MM.1S (cell line): ENCODE measurements around the gene RASSF4.
A peak's percentile ranks its signal among the peaks of the same experiment; 100 is the strongest.

Experiments used
- DNase-seq: peaks from one replicate; pipeline ENCODE4 v3.0.0-alpha.2; 2015
- H2AFZ ChIP-seq: fragments of 300-600 bp; sonication (generic); 2 replicates; pipeline ENCODE4 v1.6.0; 2016; ENCODE audit warnings: antibody characterized with exemption, low read length
- H3F3A ChIP-seq: fragments of 300-600 bp; sonication (generic); 2 replicates; pipeline ENCODE4 v1.6.1; 2016; ENCODE audit warnings: mild to moderate bottlenecking, antibody characterized with exemption, low read length, moderate library complexity, mixed read lengths; ENCODE audit not compliant: insufficient read depth
- H3K27ac ChIP-seq: fragments of 300-600 bp; sonication (generic); 2 replicates; pipeline ENCODE4 v1.5.1; 2016; ENCODE audit warnings: mild to moderate bottlenecking, low read length
- H3K27me3 ChIP-seq: fragments of 300-600 bp; sonication (generic); replicated peaks from 2 replicates; pipeline ENCODE4 v1.6.0; 2016; ENCODE audit warnings: low read length; ENCODE audit not compliant: insufficient read depth
- H3K36me3 ChIP-seq: fragments of 300-600 bp; sonication (generic); replicated peaks from 2 replicates; pipeline ENCODE4 v1.6.1; 2016; ENCODE audit warnings: mild to moderate bottlenecking, low read length, mixed read lengths; ENCODE audit not compliant: insufficient read depth
- H3K4me1 ChIP-seq: fragments of 300-600 bp; sonication (generic); 2 replicates; pipeline ENCODE4 v1.6.1; 2016; ENCODE audit warnings: low read length, mixed read lengths
- H3K4me2 ChIP-seq: fragments of 300-600 bp; sonication (generic); 2 replicates; pipeline ENCODE4 v1.6.0; 2016; ENCODE audit warnings: low read depth, low read length
- H3K4me3 ChIP-seq: fragments of 300-600 bp; sonication (generic); 2 replicates; pipeline ENCODE4 v1.5.1; 2016; ENCODE audit warnings: low read length, mixed read lengths
- H3K79me2 ChIP-seq: fragments of 300-600 bp; sonication (generic); 2 replicates; pipeline ENCODE4 v1.6.1; 2016; ENCODE audit warnings: mixed run types, low read length, mixed read lengths
- H3K9ac ChIP-seq: fragments of 300-600 bp; sonication (generic); 2 replicates; pipeline ENCODE4 v1.6.1; 2016; ENCODE audit warnings: low read length, mixed read lengths
- H3K9me2 ChIP-seq: fragments of 300-600 bp; sonication (generic); replicated peaks from 2 replicates; pipeline ENCODE4 v1.6.1; 2016; ENCODE audit warnings: mild to moderate bottlenecking, low read length, mixed read lengths; ENCODE audit not compliant: insufficient read depth
- H3K9me3 ChIP-seq: fragments of 300-600 bp; sonication (generic); replicated peaks from 2 replicates; pipeline ENCODE4 v1.6.1; 2016; ENCODE audit warnings: mild to moderate bottlenecking, low read length, mixed read lengths; ENCODE audit not compliant: insufficient read depth
- H4K20me1 ChIP-seq: fragments of 300-600 bp; sonication (generic); 2 replicates; pipeline ENCODE4 v1.6.1; 2016; ENCODE audit warnings: mild to moderate bottlenecking, low read length, moderate library complexity, mixed read lengths; ENCODE audit not compliant: insufficient read depth
- EZH2 ChIP-seq: fragments of 300-600 bp; sonication (generic); optimal IDR thresholded peaks from 2 replicates; pipeline ENCODE3; 2017; ENCODE audit warnings: low read depth, mild to moderate bottlenecking, antibody characterized with exemption, low read length, mixed read lengths
- EZH2phosphoT487 ChIP-seq: fragments of 300-600 bp; sonication (generic); IDR thresholded peaks from 2 replicates; pipeline ENCODE4 v1.6.1; 2018; ENCODE audit warnings: antibody characterized with exemption, low read length
- TF ChIP-seq, protein P1 (sequence below): fragments of 300-600 bp; sonication (generic); IDR thresholded peaks from 2 replicates; pipeline ENCODE4 v1.5.1; 2016; ENCODE audit warnings: antibody characterized with exemption, low read length, mixed read lengths

Gene RASSF4

DNA sequence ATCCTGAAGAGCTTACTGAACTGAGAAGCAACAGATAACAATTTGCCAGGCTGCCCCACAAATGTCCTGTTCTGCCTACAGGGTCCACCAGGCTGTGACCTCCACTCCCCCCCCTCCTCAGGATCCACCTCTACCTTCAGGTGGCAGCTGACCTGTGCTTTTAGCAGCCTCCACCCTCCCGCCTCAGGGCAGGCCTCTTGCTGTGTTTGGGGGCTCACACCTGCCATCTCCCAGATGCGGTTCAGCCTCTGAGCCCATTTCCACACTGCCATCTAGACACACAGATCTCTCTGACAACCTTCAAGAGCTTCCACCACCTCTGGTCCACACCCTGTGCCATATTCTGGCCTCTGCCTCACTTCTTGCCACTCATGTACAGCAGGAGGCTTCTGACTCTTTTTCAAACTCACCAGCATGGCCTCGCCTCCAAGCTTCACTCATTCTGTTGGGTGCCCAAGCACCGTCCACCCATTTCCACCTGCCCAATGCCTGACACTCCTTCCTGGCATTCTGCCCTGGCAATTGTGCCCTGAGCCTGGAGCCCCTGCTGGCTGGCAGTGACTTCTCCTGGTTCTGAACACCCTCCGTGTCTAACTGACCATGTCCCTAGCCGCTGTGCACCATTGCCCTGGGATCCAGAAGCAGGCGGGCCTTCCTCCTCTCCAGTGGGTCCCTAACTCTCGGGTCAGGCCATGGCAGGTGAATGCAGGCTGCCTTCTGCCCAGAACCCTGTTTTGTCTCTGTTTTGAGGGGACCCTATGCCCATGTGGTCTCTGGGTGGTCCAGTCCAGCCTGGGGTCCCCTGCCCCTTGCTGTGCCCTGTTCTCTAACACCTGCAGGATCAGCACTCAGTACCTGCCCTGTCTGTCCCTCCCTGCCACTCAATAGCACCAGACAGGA is 30.0 kb upstream of the RASSF4 start:
- H3F3A ChIP-seq = no peaks in the 10 kb centered on the region
- TF ChIP-seq EZH2 (no peak), EZH2phosphoT487 (no peak)
- TF ChIP-seq, protein P1, sequence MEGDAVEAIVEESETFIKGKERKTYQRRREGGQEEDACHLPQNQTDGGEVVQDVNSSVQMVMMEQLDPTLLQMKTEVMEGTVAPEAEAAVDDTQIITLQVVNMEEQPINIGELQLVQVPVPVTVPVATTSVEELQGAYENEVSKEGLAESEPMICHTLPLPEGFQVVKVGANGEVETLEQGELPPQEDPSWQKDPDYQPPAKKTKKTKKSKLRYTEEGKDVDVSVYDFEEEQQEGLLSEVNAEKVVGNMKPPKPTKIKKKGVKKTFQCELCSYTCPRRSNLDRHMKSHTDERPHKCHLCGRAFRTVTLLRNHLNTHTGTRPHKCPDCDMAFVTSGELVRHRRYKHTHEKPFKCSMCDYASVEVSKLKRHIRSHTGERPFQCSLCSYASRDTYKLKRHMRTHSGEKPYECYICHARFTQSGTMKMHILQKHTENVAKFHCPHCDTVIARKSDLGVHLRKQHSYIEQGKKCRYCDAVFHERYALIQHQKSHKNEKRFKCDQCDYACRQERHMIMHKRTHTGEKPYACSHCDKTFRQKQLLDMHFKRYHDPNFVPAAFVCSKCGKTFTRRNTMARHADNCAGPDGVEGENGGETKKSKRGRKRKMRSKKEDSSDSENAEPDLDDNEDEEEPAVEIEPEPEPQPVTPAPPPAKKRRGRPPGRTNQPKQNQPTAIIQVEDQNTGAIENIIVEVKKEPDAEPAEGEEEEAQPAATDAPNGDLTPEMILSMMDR = no peak
- no peaks in the 10 kb centered on the region for H3K36me3 ChIP-seq
- no peaks in the 10 kb centered on the region for H3K9me2 ChIP-seq
- no peak overlapping the region for H3K9ac ChIP-seq
- H4K20me1 ChIP-seq = no peaks in the 10 kb centered on the region
- no peak overlapping the region for H3K27ac ChIP-seq
- DNase-seq = no peak
- no peak overlapping the region for H2AFZ ChIP-seq
- no peaks in the 10 kb centered on the region for H3K27me3 ChIP-seq
- no peak overlapping the region for H3K4me2 ChIP-seq
- H3K79me2 ChIP-seq = no peaks in the 10 kb centered on the region
- H3K9me3 ChIP-seq = no peaks in the 10 kb centered on the region
- H3K4me3 ChIP-seq = no peak overlapping the region
- peaks cover 24% of the 10 kb centered on the region for H3K4me1 ChIP-seq

DNA sequence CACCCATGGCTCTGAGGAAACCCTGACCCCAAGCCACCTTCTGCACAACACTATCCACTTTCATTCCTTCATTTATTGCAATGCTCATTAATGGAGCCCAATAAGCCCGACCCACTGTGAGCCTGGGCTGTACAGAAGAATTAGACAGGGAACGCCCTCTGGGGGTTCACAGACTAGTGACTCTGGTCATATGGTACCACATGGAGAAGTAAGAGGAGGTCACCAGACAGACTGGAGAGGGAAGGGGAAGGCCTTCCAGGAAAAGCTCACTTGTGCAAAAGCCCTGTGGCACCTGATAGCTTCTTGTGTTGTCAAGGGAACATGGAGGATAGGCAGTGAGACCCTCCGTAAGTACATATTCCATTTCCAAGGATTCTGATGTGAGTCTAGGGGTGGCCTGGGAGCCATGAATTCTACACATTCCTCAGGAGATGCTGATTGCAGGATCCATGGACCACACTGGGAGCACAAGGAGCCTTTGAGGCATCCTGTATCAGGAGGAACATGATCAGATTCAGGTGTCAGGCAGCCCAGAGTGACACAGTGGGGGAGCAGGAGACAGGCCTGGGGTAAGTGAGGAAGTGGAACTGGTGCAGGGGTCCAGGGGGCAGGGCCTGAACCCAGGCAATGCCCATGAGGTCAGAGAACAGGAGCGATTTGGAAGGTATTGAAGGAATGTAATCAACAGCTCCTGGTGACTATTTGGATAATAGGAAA is 28.5 kb upstream of the RASSF4 start:
- DNase-seq = no peak
- H2AFZ ChIP-seq = no peak overlapping the region
- H3K36me3 ChIP-seq = no peaks in the 10 kb centered on the region
- H3F3A ChIP-seq = no peaks in the 10 kb centered on the region
- H3K4me3 ChIP-seq = no peak overlapping the region
- TF ChIP-seq, protein P1 = no peak
- TF ChIP-seq EZH2phosphoT487 (no peak), EZH2 (no peak)
- no peak overlapping the region for H3K4me2 ChIP-seq
- no peak overlapping the region for H3K27ac ChIP-seq
- no peaks in the 10 kb centered on the region for H3K9me3 ChIP-seq
- H4K20me1 ChIP-seq = no peaks in the 10 kb centered on the region
- no peak overlapping the region for H3K9ac ChIP-seq
- H3K79me2 ChIP-seq = no peaks in the 10 kb centered on the region
- no peaks in the 10 kb centered on the region for H3K9me2 ChIP-seq
- no peaks in the 10 kb centered on the region for H3K27me3 ChIP-seq
- H3K4me1 ChIP-seq = peaks cover 19% of the 10 kb centered on the region

DNA sequence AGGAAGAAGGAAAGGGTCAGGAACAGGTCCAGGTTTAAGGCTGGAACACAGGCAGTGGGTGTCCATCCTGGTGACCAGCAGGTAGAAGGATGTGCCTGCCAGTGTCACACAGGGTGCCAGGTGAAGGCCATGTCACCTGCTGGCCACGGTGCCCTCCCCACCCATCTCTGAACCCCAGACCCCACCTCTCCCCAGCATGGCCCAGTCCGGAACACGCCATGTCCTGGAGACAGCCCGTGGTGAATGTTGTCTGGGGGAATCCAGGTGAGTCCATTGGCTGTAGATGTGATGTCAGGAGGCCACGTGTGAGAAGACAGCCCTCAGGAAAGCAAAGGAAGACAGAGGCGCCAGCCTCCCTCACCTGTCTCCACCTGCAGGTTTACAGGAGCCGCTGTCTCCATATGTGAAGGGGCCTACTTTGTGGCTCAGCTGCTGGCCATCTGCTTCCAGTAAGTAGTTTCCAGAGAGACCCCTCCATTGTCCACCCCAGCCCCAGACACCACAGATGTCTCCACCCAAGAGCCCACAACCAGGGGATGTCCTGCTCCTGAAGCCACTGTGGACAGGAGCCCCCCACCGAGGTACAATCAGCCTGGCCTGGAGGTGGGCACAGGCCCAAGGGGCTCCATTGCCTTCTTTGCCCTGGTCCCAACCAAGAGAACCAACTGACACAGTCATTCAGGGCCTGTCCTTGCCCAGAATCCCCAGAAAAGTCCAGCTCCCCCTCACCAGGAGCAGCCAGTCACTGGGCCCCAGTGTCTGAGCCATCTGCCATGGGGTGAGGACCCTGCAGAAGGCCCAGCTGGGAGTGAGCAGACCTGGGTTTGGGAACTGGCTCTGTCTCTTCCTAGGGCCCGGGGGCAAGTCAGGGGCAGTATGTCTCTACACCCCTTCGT is 27.7 kb upstream of the RASSF4 start:
- Histone ChIP-seq H3K9ac (no peak overlapping the region), H3K4me3 (no peak overlapping the region), H2AFZ (peak overlapping the region; percentile 27), H4K20me1 (no peaks in the 10 kb centered on the region), H3K79me2 (no peaks in the 10 kb centered on the region), H3K36me3 (no peaks in the 10 kb centered on the region), H3K9me2 (no peaks in the 10 kb centered on the region), H3F3A (no peaks in the 10 kb centered on the region), H3K9me3 (no peaks in the 10 kb centered on the region), H3K4me1 (peaks cover 24% of the 10 kb centered on the region), H3K4me2 (no peak overlapping the region), H3K27me3 (no peaks in the 10 kb centered on the region), H3K27ac (no peak overlapping the region)
- no peak for DNase-seq
- TF ChIP-seq EZH2phosphoT487 = no peak
- TF ChIP-seq, protein P1 = no peak
- no peak for TF ChIP-seq EZH2
